Fibroblast of pulmonary artery (primary cell): ENCODE data around the gene ZNF275.

Experiments used
- DNase-seq: peaks from one replicate; pipeline ENCODE4 v3.0.0-alpha.2; 2010; ENCODE audit warnings: low read depth
- H3K4me3 ChIP-seq: replicated peaks from 2 replicates; pipeline ENCODE4 v1.5.1; 2011; ENCODE audit warnings: low read depth, mild to moderate bottlenecking, control low read depth, low read length, moderate library complexity
- TF ChIP-seq, protein P1 (sequence below): IDR thresholded peaks from 2 replicates; pipeline ENCODE4 v1.5.1; 2011; ENCODE audit warnings: mild to moderate bottlenecking, control low read depth, low read length, inconsistent platforms; ENCODE audit errors: missing control alignments

ZNF275 gene

DNA sequence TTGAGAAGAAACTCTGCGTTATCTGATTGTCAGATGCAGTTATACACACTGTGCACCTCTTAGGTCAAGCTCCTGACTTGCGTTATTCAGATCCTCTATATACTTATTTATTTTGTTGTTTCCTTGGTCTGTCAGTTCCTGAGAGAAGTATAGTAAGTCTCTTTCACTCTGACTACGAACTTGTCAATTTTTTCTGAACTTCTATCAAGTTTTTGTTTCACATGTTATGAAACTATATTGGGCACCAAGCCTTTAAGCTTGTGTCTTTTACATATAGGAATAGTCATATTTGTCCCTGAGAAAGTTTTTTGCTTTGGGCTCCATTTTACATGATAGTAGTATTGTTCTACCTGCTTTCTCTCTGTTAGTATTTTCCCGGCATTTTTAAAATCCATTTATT lies 31.7 kb downstream of the ZNF275 start:
- TF ChIP-seq, protein P1, sequence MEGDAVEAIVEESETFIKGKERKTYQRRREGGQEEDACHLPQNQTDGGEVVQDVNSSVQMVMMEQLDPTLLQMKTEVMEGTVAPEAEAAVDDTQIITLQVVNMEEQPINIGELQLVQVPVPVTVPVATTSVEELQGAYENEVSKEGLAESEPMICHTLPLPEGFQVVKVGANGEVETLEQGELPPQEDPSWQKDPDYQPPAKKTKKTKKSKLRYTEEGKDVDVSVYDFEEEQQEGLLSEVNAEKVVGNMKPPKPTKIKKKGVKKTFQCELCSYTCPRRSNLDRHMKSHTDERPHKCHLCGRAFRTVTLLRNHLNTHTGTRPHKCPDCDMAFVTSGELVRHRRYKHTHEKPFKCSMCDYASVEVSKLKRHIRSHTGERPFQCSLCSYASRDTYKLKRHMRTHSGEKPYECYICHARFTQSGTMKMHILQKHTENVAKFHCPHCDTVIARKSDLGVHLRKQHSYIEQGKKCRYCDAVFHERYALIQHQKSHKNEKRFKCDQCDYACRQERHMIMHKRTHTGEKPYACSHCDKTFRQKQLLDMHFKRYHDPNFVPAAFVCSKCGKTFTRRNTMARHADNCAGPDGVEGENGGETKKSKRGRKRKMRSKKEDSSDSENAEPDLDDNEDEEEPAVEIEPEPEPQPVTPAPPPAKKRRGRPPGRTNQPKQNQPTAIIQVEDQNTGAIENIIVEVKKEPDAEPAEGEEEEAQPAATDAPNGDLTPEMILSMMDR: no peak
- no peak overlapping the region for H3K4me3 ChIP-seq
- no peak for DNase-seq

GRCh38 chrX:153366119-153366518 lies 32.2 kb downstream of the ZNF275 start:
- TF ChIP-seq, protein P1: no peak
- no peak overlapping the region for H3K4me3 ChIP-seq
- DNase-seq: no peak

GRCh38 chrX:153366878-153367538 lies 33.1 kb downstream of the ZNF275 start:
- TF ChIP-seq, protein P1: no peak
- no peak overlapping the region for H3K4me3 ChIP-seq
- no peak for DNase-seq

DNA sequence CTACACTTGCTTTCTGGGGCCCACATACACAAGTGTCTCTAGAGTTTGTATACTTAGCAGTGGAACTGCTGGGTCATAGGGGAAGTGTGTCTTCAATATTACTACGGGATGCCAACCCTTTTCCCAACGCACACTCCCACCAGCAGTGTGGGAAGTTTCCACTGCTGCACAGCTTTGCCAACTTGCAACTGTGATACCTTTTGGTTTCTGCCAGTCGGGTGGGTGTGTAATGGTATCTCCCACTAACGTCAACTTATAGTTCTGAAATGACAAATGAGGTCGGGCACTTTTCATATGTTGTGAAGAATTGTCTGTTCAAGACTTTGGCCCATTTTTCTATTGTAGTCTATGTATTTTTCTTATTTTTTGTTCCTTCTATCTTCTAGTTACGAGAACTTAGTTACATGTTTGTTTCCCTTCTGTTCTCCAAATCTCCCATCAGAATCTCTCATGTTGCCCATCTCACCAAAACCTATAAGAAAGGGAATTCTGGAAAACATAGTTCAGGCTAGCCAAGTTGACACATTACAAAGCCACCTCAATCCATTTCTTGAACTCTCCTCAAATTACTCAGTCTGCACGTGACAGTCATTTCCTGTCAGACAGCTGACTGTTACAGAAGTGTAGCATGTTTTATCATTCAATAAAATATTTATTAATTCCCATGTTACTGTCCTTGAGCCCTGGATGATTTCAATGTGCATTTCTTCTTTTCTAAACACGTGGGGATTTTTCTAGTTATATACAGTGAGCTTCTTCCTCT lies 36.5 kb downstream of the ZNF275 start:
- no peak overlapping the region for H3K4me3 ChIP-seq
- no peak for DNase-seq
- TF ChIP-seq, protein P1: no peak

- TF ChIP-seq, protein P1: no peak
- no peak overlapping the region for H3K4me3 ChIP-seq
- DNase-seq: no peak
Measured at GRCh38 chrX:153371256-153371655, 37.3 kb downstream of the ZNF275 start.

DNA sequence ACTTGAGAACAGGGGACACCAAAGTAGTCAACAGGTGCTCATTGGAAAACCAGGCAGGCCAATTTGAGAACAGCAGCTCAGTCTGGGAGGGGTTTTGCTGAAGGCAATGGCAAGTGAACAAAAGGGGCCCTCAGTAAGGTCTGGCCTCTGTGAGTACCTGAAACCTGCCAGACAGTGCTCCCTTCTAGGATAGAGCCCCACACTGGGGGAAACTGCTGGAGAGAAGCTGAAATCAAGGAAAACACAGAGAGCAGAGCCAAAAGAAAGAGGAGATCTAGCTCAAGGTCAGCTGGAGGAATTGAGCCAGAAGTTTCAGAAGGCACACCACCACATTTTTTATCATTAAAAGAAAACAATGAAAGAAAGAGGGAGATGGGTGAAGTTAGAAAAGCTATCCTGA lies 39.0 kb downstream of the ZNF275 start:
- TF ChIP-seq, protein P1: no peak

GRCh38 chrX:153374426-153374825 lies 40.5 kb downstream of the ZNF275 start:
- TF ChIP-seq, protein P1: no peak

More for the DNA sequence above, 39.0 kb downstream of the ZNF275 start:
- DNase-seq: no peak
- no peak overlapping the region for H3K4me3 ChIP-seq

More at GRCh38 chrX:153374426-153374825, 40.5 kb downstream of the ZNF275 start:
- no peak for DNase-seq
- H3K4me3 ChIP-seq: no peak overlapping the region
